K562 (cell line): Measurements from ENCODE around the gene SNRNP200. TPM values are rescaled to one million over a fixed set of nuclear protein-coding genes. Genes with fewer than 3 reads are reported as not detected.
A peak's percentile ranks its signal among the peaks of the same experiment; 100 is the strongest.

Experiments
- FOXA1 ChIP-seq: fragments of 450-650 bp; IDR thresholded peaks from 2 replicates; pipeline ENCODE4 v1.6.1; 2016; ENCODE audit warnings: mild to moderate bottlenecking, borderline replicate concordance
- MBD2 ChIP-seq: sonication (generic); IDR thresholded peaks from 2 replicates; pipeline ENCODE4 v1.6.1; 2016; ENCODE audit warnings: low read depth, borderline replicate concordance
- MYNN ChIP-seq, 2 experiments: sonication (generic); formaldehyde crosslinking in 1 of 2; IDR thresholded peaks; 2 replicates each; pipeline versions ENCODE4 v1.5.0 to v1.6.1; 2016 to 2020; ENCODE audit warnings: antibody characterized with exemption in 1 of 2, missing genetic modification reagents in 1 of 2
- SMARCA4 ChIP-seq: fragments of 450-650 bp; IDR thresholded peaks from 2 replicates; pipeline ENCODE4 v1.6.1; 2016
- ZNF232 ChIP-seq: sonication (generic); formaldehyde crosslinking; IDR thresholded peaks from 2 replicates; pipeline ENCODE4 v1.8.0; 2022; ENCODE audit warnings: mild to moderate bottlenecking, missing genetic modification reagents
- ZNF274 ChIP-seq: IDR thresholded peaks from 2 replicates; pipeline ENCODE4 v1.6.1; 2011; ENCODE audit warnings: low read depth, mild to moderate bottlenecking, low read length, moderate library complexity, borderline replicate concordance
- ZNF766 ChIP-seq: fragments of 200-800 bp; sonication (Bioruptor generic); conservative IDR thresholded peaks from 2 replicates; pipeline ENCODE4 v1.6.1; 2016; ENCODE audit warnings: missing genetic modification characterization, missing compliant biosample characterization
- polyA plus RNA-seq, 8 experiments: library from polyadenylated mRNA; depleted of rRNA in 4 of 8; stranded (reverse) in 5 of 8; unstranded in 3 of 8; fragments of >200 nt; fragmentation: Nextera tagmentation in 2 of 8; fragmentation: Illumina TruSeq in 1 of 8; extraction: Ambion mirVana in 2 of 8; extraction: Trizol in 1 of 8; gene quantifications; 2 replicates each; pipeline versions ENCODE4 v1.2.1 to v1.2.3, GENCODE V29; 2011 to 2014; ENCODE audit warnings: inconsistent platforms in 1 of 8, missing spikeins in 1 of 8
- total RNA-seq, 7 experiments: library from RNA; depleted of rRNA in 6 of 7; stranded (reverse); fragments of >200 nt in 6 of 7; fragmentation: Illumina TruSeq in 2 of 7; extraction: Trizol in 2 of 7; gene quantifications; 2 replicates each; pipeline versions ENCODE4 v1.2.1 to v1.2.3, GENCODE V29; 2011 to 2021; ENCODE audit warnings: low replicate concordance in 1 of 7
- TF ChIP-seq, protein P1 (sequence below): fragments of 450-650 bp; IDR thresholded peaks from 2 replicates; pipeline ENCODE4 v1.6.1; 2016; ENCODE audit warnings: low read depth
- TF ChIP-seq, protein P2 (sequence below): fragments of 450-650 bp; IDR thresholded peaks from 2 replicates; pipeline ENCODE4 v1.7.1; 2018; ENCODE audit warnings: mild to moderate bottlenecking, low read depth; ENCODE audit not compliant: partially characterized antibody
- TF ChIP-seq, protein P3 (sequence below): sonication (generic); formaldehyde crosslinking; IDR thresholded peaks from 2 replicates; pipeline ENCODE4 v1.8.1; 2022; ENCODE audit warnings: missing genetic modification reagents

Gene SNRNP200
- total and polyA plus RNA-seq, 9 of the 15 experiments (the other 6 are each of a cell fraction or from before 2014, with no cell fraction given) = 76.1 to 231 (median 155) TPM

DNA sequence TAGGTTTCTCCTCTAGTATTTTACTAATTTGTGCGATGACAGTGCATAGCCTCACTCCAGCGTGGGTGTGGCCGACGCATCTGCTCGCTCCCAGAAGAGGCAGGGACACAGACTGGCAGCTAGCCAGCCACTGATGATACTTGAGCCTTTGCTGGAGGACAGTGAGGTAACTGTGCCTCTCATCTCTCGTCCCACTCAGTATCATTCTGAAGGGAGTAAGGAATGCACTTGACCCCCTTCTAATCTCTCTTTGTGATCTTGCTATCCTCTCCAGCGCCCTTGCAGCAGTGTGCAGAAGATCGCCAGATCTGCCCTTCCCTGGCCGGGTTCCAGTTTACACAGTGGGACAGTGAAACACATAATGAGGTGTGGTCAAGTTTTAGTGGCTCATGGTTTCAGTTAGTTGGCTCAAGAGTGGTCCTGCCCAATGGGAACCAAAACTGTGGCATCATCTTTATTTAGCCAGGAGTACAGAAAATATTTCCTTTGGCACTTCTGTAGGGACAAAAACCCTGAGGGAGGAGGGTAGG lies 47.8 kb upstream of the SNRNP200 start (continued):
- TF ChIP-seq, protein P1, sequence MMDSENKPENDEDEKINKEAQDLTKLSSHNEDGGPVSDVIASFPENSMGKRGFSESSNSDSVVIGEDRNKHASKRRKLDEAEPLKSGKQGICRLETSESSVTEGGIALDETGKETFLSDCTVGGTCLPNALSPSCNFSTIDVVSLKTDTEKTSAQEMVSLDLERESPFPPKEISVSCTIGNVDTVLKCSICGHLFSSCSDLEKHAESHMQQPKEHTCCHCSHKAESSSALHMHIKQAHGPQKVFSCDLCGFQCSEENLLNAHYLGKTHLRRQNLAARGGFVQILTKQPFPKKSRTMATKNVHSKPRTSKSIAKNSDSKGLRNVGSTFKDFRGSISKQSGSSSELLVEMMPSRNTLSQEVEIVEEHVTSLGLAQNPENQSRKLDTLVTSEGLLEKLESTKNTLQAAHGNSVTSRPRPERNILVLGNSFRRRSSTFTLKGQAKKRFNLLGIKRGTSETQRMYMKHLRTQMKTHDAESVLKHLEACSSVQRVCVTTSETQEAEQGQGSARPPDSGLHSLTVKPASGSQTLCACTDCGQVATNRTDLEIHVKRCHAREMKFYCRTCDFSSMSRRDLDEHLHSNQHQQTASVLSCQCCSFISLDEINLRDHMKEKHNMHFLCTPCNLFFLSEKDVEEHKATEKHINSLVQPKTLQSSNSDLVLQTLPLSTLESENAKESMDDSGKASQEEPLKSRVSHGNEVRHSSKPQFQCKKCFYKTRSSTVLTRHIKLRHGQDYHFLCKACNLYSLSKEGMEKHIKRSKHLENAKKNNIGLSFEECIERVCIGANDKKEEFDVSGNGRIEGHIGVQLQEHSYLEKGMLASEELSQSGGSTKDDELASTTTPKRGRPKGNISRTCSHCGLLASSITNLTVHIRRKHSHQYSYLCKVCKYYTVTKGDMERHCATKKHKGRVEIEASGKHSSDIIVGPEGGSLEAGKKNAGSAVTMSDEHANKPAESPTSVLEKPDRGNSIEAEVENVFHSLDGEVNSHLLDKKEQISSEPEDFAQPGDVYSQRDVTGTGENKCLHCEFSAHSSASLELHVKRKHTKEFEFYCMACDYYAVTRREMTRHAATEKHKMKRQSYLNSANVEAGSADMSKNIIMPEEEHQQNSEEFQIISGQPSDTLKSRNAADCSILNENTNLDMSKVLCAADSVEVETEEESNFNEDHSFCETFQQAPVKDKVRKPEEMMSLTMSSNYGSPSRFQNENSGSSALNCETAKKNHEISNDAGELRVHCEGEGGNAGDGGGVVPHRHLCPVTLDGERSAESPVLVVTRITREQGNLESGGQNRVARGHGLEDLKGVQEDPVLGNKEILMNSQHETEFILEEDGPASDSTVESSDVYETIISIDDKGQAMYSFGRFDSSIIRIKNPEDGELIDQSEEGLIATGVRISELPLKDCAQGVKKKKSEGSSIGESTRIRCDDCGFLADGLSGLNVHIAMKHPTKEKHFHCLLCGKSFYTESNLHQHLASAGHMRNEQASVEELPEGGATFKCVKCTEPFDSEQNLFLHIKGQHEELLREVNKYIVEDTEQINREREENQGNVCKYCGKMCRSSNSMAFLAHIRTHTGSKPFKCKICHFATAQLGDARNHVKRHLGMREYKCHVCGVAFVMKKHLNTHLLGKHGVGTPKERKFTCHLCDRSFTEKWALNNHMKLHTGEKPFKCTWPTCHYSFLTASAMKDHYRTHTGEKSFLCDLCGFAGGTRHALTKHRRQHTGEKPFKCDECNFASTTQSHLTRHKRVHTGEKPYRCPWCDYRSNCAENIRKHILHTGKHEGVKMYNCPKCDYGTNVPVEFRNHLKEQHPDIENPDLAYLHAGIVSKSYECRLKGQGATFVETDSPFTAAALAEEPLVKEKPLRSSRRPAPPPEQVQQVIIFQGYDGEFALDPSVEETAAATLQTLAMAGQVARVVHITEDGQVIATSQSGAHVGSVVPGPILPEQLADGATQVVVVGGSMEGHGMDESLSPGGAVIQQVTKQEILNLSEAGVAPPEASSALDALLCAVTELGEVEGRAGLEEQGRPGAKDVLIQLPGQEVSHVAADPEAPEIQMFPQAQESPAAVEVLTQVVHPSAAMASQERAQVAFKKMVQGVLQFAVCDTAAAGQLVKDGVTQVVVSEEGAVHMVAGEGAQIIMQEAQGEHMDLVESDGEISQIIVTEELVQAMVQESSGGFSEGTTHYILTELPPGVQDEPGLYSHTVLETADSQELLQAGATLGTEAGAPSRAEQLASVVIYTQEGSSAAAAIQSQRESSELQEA = no peak
- TF ChIP-seq, protein P2, sequence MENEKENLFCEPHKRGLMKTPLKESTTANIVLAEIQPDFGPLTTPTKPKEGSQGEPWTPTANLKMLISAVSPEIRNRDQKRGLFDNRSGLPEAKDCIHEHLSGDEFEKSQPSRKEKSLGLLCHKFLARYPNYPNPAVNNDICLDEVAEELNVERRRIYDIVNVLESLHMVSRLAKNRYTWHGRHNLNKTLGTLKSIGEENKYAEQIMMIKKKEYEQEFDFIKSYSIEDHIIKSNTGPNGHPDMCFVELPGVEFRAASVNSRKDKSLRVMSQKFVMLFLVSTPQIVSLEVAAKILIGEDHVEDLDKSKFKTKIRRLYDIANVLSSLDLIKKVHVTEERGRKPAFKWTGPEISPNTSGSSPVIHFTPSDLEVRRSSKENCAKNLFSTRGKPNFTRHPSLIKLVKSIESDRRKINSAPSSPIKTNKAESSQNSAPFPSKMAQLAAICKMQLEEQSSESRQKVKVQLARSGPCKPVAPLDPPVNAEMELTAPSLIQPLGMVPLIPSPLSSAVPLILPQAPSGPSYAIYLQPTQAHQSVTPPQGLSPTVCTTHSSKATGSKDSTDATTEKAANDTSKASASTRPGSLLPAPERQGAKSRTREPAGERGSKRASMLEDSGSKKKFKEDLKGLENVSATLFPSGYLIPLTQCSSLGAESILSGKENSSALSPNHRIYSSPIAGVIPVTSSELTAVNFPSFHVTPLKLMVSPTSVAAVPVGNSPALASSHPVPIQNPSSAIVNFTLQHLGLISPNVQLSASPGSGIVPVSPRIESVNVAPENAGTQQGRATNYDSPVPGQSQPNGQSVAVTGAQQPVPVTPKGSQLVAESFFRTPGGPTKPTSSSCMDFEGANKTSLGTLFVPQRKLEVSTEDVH = no peak
- TF ChIP-seq MBD2 = no peak
- no peak for TF ChIP-seq FOXA1
- 0 out of 2 replicates have a peak, but pooled peaks have one; percentile 14 for TF ChIP-seq MYNN (IDR thresholded peaks at IDR 0.05)
- TF ChIP-seq MYNN (CRISPR knock-in tag; IDR thresholded peaks at IDR 0.05) = no peak
- TF ChIP-seq SMARCA4 = peak; percentile 54; the same call in 1 of the 2 replicates
- TF ChIP-seq ZNF766 (CRISPR knock-in tag) = peak; percentile 36; the same call in 1 of the 2 replicates
- TF ChIP-seq, protein P3, sequence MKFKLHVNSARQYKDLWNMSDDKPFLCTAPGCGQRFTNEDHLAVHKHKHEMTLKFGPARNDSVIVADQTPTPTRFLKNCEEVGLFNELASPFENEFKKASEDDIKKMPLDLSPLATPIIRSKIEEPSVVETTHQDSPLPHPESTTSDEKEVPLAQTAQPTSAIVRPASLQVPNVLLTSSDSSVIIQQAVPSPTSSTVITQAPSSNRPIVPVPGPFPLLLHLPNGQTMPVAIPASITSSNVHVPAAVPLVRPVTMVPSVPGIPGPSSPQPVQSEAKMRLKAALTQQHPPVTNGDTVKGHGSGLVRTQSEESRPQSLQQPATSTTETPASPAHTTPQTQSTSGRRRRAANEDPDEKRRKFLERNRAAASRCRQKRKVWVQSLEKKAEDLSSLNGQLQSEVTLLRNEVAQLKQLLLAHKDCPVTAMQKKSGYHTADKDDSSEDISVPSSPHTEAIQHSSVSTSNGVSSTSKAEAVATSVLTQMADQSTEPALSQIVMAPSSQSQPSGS (CRISPR knock-in tag) = no peak
- no peak for TF ChIP-seq ZNF232 (CRISPR knock-in tag)
- TF ChIP-seq ZNF274 = no peak
